IPS-18a (cell line): ENCODE results near the gene INTS1.

Experiments used
- H3K27ac ChIP-seq: one replicate; pipeline ENCODE4 v1.5.1; 2013; ENCODE audit warnings: low read length
- H3K27me3 ChIP-seq: one replicate; pipeline ENCODE4 v1.6.1; 2013; ENCODE audit warnings: mild to moderate bottlenecking, low read length; ENCODE audit not compliant: control insufficient read depth, insufficient read depth
- H3K36me3 ChIP-seq: one replicate; pipeline ENCODE4 v1.6.1; 2013; ENCODE audit warnings: low read depth, low read length; ENCODE audit not compliant: control insufficient read depth
- H3K4me1 ChIP-seq: one replicate; pipeline ENCODE4 v1.6.1; 2013; ENCODE audit warnings: low read depth, low read length; ENCODE audit not compliant: control insufficient read depth
- H3K4me3 ChIP-seq: one replicate; pipeline ENCODE4 v1.5.1; 2013; ENCODE audit warnings: low read length
- H3K9ac ChIP-seq: one replicate; pipeline ENCODE4 v1.6.1; 2013; ENCODE audit warnings: mild to moderate bottlenecking, low read length, moderate library complexity
- H3K9me3 ChIP-seq: one replicate; pipeline ENCODE4 v1.6.1; 2013; ENCODE audit warnings: low read depth, low read length; ENCODE audit not compliant: control insufficient read depth

Gene INTS1

DNA sequence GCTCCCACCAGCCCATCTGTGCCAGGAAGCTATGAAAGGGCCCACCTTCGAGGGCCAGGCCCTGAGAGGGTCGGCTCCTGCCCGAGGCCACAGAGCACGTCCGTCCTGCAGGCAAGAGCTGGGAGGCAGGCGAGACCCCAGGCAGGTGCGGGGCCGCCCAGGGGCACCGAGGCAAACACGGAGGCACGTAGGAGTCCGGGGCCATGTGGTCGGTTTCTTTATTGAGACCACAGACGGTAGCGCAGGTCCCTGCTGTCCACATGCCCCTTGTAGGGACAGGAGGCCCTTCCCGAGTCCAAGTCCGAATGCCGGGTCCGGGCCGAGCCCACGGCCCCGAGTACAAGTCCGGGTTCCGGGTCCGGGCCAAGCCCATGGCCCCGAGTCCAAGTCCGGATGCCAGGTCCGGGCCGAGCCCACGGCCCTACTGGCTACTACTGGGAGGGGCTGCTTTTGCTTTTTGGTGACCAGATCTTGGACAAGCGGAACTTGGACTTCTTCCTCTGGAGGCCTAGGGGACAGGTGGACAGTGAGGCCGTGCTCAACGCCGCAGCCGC lies 69.9 kb downstream of the INTS1 start:
- no peaks in the 10 kb centered on the region for H3K9me3 ChIP-seq
- no peak overlapping the region for H3K4me3 ChIP-seq
- no peak overlapping the region for H3K9ac ChIP-seq
- H3K27me3 ChIP-seq, result no peaks in the 10 kb centered on the region
- no peak overlapping the region for H3K27ac ChIP-seq
- no peaks in the 10 kb centered on the region for H3K36me3 ChIP-seq
- H3K4me1 ChIP-seq, result no peaks in the 10 kb centered on the region

DNA sequence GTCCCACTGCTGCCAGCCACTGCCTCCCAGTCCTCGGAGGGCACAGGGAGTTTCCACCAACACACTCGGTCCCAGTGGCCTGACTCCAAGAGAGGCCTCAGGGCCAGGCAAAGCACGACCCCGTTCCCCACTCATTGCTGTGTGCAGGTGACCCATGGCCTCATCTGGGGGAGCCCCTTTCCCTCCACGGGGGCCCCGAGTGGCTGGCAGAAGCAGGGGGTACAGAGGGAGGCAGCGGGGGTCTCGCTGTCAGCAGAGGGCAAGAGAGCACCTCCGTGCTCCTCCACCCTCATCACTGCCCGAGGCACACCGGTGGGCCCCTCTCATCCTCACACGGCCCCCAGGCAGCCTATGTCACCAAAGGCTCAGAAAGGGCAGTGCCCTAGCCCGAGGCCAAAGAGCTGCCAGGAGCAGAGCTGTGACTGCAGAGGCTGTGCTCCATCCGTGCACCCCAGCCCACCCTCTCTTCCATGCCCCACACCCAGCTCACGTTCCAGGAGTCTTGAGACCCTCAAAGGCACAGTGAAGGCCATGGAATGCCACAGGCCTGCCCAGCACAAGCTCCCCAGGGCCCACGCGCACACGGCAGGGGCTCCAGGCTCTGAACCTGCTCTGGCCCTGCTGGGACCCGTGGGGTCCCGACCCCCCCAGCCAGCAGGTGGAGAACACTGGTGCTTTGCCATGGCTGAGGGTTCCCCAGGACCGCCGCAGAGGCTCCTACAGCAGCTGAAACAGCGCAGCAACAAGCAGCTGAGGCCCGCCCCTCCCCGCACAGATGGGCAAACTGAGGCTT lies 70.9 kb downstream of the INTS1 start:
- Histone ChIP-seq H3K27me3 (no peaks in the 10 kb centered on the region), H3K4me3 (no peak overlapping the region), H3K9ac (no peak overlapping the region)

DNA sequence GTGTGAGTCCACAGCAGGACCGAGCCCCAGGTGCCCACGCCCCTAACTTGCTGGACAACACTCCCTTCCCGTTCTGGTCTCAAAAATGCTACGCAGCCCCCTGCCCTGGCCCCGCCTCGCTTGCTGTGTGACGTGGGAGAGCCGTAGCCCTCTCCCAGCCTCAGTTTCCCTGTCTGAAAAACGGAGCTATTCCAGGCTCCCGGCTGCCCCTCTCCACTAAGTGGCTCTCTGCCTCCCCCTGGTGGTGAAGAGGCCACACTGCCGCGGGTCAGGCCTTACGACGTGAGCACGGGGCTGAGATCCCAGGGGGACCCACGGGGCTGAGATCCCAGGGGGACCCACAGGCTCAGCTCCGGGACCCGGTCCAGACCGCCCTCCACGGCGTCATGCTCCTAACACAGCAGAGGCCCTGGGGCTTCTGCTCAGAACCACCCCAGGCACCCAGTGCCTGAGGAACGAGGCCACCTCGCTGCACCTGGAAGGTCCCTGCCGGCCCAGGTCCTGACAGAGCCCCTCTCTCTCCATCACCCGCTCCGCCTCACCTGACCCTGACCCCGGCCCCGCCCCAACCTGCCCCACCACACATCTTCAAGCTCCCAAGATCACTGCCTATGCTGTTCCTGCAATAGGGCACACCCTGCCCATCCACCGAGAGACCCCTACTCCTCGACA lies 71.6 kb downstream of the INTS1 start:
- no peaks in the 10 kb centered on the region for H3K9me3 ChIP-seq
- H3K27me3 ChIP-seq, result no peaks in the 10 kb centered on the region
- no peaks in the 10 kb centered on the region for H3K4me1 ChIP-seq
- H3K9ac ChIP-seq, result no peak overlapping the region
- H3K36me3 ChIP-seq, result no peaks in the 10 kb centered on the region
- no peak overlapping the region for H3K4me3 ChIP-seq
- no peak overlapping the region for H3K27ac ChIP-seq

More for the DNA sequence above, 70.9 kb downstream of the INTS1 start:
- H3K4me1 ChIP-seq, result no peaks in the 10 kb centered on the region
- H3K27ac ChIP-seq, result no peak overlapping the region
- H3K36me3 ChIP-seq, result no peaks in the 10 kb centered on the region
- no peaks in the 10 kb centered on the region for H3K9me3 ChIP-seq

DNA sequence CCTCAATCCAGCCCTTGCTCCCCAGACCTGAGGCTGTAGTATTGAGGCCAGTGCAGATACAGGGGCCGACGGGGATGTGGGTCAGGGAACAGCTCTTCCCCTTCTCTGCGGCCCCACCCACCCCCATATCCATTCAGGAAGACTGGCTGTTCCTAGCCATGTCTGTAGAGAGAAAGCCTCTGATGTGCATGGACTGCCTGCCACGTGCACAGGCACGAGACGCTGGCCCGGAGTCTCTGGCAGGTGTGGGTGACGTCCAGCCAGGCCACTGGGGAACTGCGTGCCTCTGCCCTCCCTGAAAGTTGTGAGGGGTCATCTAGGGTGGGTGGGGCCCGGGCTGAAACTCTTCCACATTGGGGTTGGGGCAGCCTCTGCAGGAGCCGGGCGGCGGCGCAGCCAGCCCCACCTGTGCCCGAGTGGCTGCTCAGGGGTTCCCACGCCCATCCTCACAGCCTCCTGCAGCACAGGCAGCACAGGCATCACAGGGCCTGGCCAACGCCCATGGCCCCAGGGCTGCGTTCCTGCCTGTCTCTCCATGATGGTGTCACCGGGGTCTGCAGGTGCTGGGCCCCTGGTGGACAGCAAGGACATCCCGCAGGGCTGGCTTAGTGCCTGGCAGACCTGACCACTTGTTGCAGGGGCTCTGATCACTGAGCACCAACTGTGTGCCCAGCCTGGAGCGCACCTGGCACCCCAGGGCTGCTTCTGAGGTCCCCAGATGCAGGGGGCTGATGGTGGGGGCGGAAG lies 72.4 kb downstream of the INTS1 start:
- no peak overlapping the region for H3K9ac ChIP-seq
- H3K27me3 ChIP-seq, result no peaks in the 10 kb centered on the region

DNA sequence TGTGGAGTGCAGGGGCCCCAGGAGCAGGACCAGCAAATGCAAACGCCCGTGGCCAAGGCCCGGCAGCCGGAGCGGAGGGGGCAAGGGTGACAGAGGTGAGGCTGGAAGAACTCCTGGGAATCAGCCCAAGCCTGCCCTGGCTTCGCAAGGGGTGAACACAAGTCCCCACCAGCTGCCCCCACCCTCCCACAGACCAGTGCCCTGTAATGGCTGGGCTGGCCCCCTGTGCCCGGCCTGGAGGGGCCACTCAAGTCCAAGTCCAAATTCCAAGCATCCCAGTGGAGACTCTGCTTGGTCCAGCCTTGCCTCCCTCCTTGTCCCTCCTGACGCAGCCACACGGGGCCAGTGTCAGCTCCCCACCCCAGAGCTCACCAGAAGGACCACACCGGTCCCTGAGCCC lies 73.0 kb downstream of the INTS1 start:
- Histone ChIP-seq H3K27me3 (no peaks in the 10 kb centered on the region), H3K9me3 (no peaks in the 10 kb centered on the region), H3K36me3 (no peaks in the 10 kb centered on the region), H3K27ac (no peak overlapping the region), H3K4me3 (no peak overlapping the region), H3K4me1 (no peaks in the 10 kb centered on the region), H3K9ac (no peak overlapping the region)

More for the DNA sequence above, 72.4 kb downstream of the INTS1 start:
- no peaks in the 10 kb centered on the region for H3K36me3 ChIP-seq
- no peak overlapping the region for H3K4me3 ChIP-seq
- H3K4me1 ChIP-seq, result no peaks in the 10 kb centered on the region
- no peak overlapping the region for H3K27ac ChIP-seq
- no peaks in the 10 kb centered on the region for H3K9me3 ChIP-seq

DNA sequence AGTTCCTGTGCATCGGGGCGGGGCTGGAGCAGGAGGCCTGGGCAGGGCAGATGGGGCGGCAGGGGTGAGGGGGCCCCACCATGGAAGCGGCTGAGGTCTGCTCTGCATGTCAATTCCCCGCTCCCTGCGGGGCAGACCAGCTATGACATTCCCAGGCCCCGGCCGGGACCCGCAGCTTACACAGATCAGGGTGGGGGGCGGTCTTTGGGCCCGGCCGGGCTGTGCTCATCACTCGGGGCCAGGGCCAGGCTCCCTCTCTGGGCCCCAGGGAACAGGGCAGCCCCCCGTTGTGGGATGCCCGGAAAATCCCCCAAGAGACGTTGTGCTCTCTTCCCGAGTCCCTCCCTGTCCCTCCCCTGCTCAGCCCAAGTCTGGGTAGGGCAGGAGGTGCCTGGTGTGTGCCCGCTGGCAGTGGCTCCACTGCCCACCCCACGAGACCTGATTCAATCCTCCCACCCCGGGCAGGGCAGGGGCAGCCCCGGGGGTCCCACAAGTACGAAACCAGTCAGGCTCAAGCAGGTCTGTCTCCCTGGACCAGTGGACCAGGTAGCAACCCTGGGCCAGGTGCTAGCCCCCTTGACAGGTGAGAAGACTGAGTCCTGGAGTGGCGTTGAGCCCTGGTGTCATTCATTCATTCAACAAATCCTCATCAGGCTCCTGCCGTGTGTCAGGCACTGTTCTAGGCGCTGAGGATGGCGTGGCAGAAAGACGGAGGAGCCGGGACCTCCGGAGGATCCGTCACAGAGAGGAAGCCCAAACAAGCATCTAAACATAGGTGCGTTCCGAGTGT lies 73.9 kb downstream of the INTS1 start:
- Histone ChIP-seq H3K27ac (no peak overlapping the region), H3K27me3 (no peaks in the 10 kb centered on the region), H3K4me1 (no peaks in the 10 kb centered on the region), H3K4me3 (no peak overlapping the region), H3K9me3 (no peaks in the 10 kb centered on the region), H3K9ac (no peak overlapping the region), H3K36me3 (no peaks in the 10 kb centered on the region)

DNA sequence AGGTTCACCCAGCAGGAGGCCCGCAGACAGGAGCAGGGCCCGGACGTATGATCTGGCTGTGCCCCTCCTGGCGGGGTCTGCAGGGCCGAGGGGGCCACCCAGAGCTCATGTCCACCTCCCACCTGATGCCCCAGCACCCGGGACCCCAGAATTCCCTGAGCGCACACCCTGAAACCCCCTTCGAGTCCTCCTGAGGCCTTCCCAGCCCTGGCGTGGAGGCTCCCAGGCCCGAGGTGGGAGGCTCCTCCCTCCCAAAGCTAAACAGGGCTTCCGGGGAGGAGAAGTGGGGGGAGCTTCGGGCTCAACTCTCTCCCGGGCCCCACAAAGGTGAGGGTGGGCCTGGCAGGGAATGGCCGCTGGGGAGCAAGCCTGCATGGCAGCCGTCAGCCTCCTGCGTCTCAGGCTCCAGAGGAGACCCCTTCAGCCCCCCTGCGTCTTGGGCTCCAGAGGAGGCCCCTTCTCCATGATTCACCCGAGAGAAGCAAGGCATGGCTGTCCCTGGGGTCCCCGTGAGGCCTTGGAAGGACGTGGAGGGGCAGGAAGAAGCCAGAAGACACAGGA lies 75.2 kb downstream of the INTS1 start:
- Histone ChIP-seq H3K9me3 (no peaks in the 10 kb centered on the region), H3K9ac (no peak overlapping the region), H3K27ac (no peak overlapping the region), H3K36me3 (no peaks in the 10 kb centered on the region), H3K27me3 (no peaks in the 10 kb centered on the region), H3K4me3 (no peak overlapping the region), H3K4me1 (no peaks in the 10 kb centered on the region)

DNA sequence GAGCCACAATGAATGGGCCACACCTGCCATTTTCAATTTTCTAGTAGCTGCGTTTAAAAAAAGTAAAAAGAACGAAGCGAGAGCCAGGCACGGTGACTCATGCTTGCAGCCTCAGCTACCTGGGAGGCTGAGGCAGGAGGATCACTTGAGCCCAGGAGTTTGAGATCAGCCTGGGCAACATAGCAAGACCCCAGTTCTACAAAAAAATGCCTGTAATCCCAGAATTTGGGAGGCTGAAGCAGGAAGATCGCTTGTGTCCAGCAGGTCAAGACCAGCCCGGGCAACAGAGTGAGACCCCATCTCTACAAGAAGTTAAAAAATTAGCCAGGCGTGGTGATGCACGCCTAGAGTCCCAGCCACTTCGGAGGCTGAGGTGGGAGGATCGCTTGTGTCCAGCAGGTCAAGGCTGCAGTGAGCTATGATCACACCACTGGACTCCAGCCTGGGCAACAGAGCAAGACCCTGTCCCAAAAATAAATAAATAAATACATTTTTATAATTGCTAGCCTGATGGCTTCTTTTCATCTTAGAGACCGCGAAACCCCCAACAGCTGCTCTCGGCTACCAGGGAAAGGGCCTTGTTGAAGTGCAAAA lies 77.0 kb downstream of the INTS1 start:
- no peaks in the 10 kb centered on the region for H3K4me1 ChIP-seq
- H3K9me3 ChIP-seq, result no peaks in the 10 kb centered on the region
- H3K4me3 ChIP-seq, result no peak overlapping the region
- no peaks in the 10 kb centered on the region for H3K27me3 ChIP-seq
- no peak overlapping the region for H3K9ac ChIP-seq
- no peaks in the 10 kb centered on the region for H3K36me3 ChIP-seq
- H3K27ac ChIP-seq, result no peak overlapping the region

DNA sequence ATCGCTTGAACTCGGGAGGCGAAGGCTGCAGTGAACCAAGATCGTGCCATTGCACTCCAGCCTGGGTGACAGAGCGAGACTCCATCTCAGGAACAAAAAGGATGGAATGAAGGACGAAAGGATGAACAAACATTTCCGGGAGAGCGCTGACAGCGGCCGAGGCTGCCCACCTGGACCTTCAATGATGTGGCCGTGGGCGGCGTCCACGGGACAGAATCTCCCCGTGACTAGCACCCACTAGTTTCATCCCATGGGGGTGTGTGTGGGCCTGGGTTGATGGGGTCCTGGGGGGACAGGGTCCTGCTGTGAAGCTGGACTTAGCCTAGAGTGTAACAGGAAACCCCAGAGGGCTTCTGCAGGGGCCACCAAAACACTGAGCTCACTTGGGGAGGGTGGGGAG lies 77.7 kb downstream of the INTS1 start:
- no peak overlapping the region for H3K27ac ChIP-seq
- H3K4me1 ChIP-seq, result no peaks in the 10 kb centered on the region
- no peak overlapping the region for H3K9ac ChIP-seq
- H3K36me3 ChIP-seq, result no peaks in the 10 kb centered on the region
- H3K27me3 ChIP-seq, result no peaks in the 10 kb centered on the region
- H3K9me3 ChIP-seq, result no peaks in the 10 kb centered on the region
- no peak overlapping the region for H3K4me3 ChIP-seq

DNA sequence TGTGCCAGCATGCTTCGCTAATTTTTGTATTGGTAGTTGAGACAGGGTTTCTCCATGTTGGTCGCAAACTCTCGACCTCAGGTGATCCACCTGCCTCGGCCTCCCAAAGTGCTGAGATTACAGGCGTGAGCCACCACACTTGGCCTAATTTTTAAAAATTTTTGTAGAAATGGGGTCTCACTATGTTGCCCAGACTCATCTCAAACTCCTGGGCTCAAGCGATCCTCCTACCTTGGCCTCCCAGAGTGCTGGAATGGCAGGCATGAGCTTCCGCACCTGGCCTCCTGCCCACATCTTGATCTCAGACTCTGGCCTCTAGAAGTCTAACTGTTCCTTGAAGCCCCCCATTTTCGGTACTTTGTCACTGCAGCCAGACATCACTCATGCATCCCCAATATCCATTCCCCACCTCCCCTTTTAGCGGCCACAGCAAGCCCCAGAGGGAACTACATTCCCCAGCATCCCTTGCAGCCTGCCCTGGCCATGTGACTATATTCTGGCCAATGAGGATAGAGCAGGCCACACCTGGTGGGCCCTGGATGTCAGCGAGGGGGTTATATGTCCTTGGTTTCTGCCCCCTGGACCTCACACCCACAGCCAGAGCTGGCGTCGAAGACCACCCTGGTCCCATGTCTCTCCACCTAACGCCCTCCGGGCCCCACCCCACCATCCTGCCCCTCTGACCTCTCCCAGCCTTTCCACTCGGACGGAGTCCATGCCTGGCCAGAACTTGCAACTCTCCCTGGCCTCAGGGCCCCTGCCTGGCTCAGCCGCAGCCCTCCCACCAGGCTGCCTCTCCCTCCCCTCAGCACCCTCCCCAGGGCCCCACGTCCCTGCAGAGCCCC lies 78.7 kb downstream of the INTS1 start:
- Histone ChIP-seq H3K4me3 (no peak overlapping the region), H3K4me1 (no peaks in the 10 kb centered on the region), H3K27me3 (no peaks in the 10 kb centered on the region), H3K27ac (no peak overlapping the region), H3K9ac (no peak overlapping the region), H3K9me3 (no peaks in the 10 kb centered on the region), H3K36me3 (no peaks in the 10 kb centered on the region)
